Chondrocyte (in vitro differentiated cells): ENCODE data around the gene PTTG1IP. TPM values are rescaled to one million over a fixed set of nuclear protein-coding genes. Genes with fewer than 3 reads are reported as not detected.

Source experiments
- DNase-seq: peaks from one replicate; pipeline ENCODE4 v3.0.0; 2021; ENCODE audit warnings: mixed read lengths, low spot score
- H3K27ac Mint-ChIP-seq: one replicate; pipeline ENCODE4 v1.8.0; 2021; ENCODE audit warnings: mild to moderate bottlenecking, moderate library complexity, mixed read lengths; ENCODE audit not compliant: unreplicated experiment
- H3K27me3 Mint-ChIP-seq: 2 replicates; pipeline ENCODE4 v1.8.0; 2021; ENCODE audit warnings: low read depth, mixed read lengths
- H3K36me3 Mint-ChIP-seq: 2 replicates; pipeline ENCODE4 v1.8.0; 2021; ENCODE audit warnings: low read depth, mixed read lengths
- H3K4me1 Mint-ChIP-seq: 2 replicates; pipeline ENCODE4 v1.8.0; 2021; ENCODE audit warnings: low read depth, mild to moderate bottlenecking, mixed read lengths
- H3K4me3 Mint-ChIP-seq: one replicate; pipeline ENCODE4 v1.8.0; 2021; ENCODE audit warnings: mild to moderate bottlenecking, moderate library complexity, mixed read lengths; ENCODE audit not compliant: unreplicated experiment
- H3K9me3 Mint-ChIP-seq: 2 replicates; pipeline ENCODE4 v1.8.0; 2021; ENCODE audit warnings: low read depth, mixed read lengths
- long read RNA-seq: library from polyadenylated mRNA; stranded (forward); transcript quantifications from one replicate; pipeline ENCODE4 v2.0.0, GENCODE V29; 2021
- total RNA-seq: library from RNA; stranded (reverse); gene quantifications from 3 replicates; pipeline ENCODE4 v1.2.1, GENCODE V29; 2021
- TF ChIP-seq, protein P1 (sequence below): fragments of 200-600 bp; sonication (generic); IDR thresholded peaks from 2 replicates; pipeline ENCODE4 v1.5.0; 2021; ENCODE audit warnings: antibody characterized with exemption, mild to moderate bottlenecking, moderate library complexity

PTTG1IP gene, protein sequence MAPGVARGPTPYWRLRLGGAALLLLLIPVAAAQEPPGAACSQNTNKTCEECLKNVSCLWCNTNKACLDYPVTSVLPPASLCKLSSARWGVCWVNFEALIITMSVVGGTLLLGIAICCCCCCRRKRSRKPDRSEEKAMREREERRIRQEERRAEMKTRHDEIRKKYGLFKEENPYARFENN
- 225 to 333 TPM (median 329 TPM) in 3 replicates for total RNA-seq
- long read RNA-seq, transcript PTTG1IP-201 (6 exons, 2,760 nt) = major isoform, 984 of 1,040 reads
- long read RNA-seq, partial matches to known transcripts = 13 of 1,040 reads
- long read RNA-seq, other reads (novel, unspliced or antisense) = 40 of 1,040 reads

DNA sequence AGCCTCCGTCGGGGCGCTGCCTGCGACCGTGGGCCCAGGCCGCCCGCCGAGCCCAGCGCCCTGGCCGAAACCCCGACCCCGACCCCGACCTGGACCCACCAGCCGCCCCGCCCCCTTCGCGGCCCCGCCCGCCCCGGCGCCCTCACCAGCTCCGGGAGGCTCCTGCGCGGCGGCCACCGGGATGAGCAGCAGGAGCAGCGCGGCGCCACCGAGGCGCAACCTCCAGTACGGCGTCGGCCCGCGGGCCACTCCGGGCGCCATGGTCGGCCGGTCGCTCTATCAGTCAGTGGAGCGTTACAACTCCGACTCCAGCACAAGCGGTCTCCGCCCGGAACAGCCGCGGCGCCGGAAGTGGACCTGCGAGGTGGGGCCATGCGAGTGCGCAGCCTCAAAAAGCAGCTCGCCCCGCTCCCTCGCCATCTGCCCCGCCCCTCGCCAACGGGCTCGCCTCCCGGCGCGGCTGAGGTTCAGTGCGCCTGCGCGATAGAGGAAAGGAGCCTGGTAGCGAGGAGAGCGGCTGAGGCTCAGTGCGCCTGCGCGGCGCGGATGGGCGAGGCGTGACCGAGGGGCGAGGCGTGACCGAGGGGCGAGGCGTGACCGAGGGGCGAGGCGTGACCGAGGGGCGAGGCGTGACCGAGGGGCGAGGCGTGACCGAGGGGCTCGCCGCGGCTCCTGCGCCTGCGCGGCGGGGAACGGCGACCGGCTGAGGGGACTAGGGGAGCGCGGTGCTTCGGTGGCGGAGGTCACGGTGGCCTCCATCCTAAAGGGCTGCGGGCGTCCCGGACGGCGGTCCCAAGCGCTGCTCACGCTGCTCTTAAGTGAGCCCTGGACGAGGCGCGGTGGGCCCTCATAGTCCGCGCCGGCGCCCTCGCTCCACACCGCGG lies at the start of gene PTTG1IP:
Gene PTTG1IP (minus strand): TSS at position 335 of the 884 bp plus-strand sequence. CDS start 74 bp downstream, at position 261.
- Mint-ChIP-seq H3K27me3 (no peaks in the 10 kb centered on the region), H3K4me3 (peak within 1 kb of the TSS; percentile 92), H3K4me1 (peaks cover 52% of the 10 kb centered on the region), H3K36me3 (peaks cover 3% of the 10 kb centered on the region), H3K27ac (peak within 1 kb of the TSS; percentile 96), H3K9me3 (no peaks in the 10 kb centered on the region)
- TF ChIP-seq, protein P1, sequence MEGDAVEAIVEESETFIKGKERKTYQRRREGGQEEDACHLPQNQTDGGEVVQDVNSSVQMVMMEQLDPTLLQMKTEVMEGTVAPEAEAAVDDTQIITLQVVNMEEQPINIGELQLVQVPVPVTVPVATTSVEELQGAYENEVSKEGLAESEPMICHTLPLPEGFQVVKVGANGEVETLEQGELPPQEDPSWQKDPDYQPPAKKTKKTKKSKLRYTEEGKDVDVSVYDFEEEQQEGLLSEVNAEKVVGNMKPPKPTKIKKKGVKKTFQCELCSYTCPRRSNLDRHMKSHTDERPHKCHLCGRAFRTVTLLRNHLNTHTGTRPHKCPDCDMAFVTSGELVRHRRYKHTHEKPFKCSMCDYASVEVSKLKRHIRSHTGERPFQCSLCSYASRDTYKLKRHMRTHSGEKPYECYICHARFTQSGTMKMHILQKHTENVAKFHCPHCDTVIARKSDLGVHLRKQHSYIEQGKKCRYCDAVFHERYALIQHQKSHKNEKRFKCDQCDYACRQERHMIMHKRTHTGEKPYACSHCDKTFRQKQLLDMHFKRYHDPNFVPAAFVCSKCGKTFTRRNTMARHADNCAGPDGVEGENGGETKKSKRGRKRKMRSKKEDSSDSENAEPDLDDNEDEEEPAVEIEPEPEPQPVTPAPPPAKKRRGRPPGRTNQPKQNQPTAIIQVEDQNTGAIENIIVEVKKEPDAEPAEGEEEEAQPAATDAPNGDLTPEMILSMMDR = no peak
- no peak for DNase-seq

DNA sequence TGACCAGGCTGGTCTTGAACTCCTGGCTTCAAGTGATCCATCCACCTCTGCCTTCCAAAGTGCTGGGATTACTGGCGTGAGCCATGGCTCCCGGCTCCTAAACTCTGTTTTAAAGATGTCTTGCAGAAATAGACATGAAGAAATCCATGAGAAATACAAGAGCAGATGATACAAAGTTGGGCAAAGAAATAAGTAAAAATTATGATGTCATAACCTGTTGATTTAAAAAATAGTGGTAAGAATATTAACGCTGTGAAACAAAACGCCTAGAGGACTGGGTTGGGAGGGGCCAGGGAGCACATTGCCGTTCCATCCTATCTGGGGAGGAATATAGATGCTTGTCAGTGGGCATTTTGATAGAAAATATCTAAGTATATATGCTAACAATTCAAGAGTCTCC lies 48.4 kb upstream of the PTTG1IP start:
- peaks cover 9% of the 10 kb centered on the region for H3K4me1 Mint-ChIP-seq

DNA sequence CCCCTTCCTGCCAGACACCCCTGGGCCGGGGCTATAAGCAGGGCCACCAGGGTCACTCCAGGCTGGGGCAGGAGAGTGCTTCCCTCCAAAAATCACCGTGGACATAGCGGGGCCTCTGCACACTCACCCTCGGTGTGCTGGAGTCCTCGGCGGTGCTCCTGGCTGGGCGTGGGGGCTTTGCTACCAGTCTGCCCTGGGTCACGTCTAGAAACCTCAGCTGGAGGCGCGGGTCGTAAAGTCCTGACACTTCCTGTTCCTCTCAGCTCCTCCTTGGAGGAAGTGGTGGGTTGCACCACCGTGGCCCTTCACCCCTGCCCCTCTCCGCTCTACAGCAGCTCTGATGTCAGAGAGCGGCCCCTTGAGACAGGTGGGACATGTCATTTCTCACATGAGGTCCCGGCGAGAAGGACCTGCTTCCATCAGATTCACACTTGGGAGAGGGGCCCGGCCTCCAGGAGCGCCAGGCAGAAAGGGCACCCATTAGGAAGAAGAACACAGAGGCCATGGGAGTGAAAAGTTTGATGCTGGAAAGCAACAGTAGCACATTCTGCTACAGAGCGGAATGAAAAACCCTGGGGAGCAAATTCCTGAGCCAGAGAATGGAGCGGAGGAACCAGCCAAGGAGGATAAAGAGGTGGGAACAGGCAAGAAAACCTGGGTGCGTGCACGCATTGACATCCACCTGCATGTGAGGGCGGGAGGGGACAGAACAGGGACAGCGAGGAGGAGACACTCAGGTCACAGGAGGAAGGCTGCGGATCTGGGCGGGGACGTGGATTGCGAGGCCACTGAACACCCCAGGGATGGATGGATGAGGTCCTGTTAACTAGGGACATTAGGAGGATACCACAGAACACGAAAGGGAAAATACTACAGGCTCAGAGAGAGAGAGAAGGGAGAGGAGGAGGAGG lies 47.5 kb upstream of the PTTG1IP start, which contains the start of gene ITGB2:
Gene ITGB2 (minus strand): TSS at position 206 of the 911 bp plus-strand sequence. CDS start 10,117 bp downstream, outside the sequence.
- TF ChIP-seq, protein P1 = no peak
- Mint-ChIP-seq H3K27ac (no peak within 1 kb of the TSS), H3K4me1 (peaks cover 6% of the 10 kb centered on the region), H3K27me3 (peaks cover 68% of the 10 kb centered on the region), H3K9me3 (no peaks in the 10 kb centered on the region), H3K4me3 (no peak within 1 kb of the TSS), H3K36me3 (peaks cover 4% of the 10 kb centered on the region)
- no peak for DNase-seq

More for the DNA sequence above, 48.4 kb upstream of the PTTG1IP start:
- H3K4me3 Mint-ChIP-seq = no peak overlapping the region
- no peak for DNase-seq
- peaks cover 66% of the 10 kb centered on the region for H3K27me3 Mint-ChIP-seq
- H3K9me3 Mint-ChIP-seq = no peaks in the 10 kb centered on the region
- TF ChIP-seq, protein P1 = no peak
- peaks cover 4% of the 10 kb centered on the region for H3K36me3 Mint-ChIP-seq
- no peak overlapping the region for H3K27ac Mint-ChIP-seq

DNA sequence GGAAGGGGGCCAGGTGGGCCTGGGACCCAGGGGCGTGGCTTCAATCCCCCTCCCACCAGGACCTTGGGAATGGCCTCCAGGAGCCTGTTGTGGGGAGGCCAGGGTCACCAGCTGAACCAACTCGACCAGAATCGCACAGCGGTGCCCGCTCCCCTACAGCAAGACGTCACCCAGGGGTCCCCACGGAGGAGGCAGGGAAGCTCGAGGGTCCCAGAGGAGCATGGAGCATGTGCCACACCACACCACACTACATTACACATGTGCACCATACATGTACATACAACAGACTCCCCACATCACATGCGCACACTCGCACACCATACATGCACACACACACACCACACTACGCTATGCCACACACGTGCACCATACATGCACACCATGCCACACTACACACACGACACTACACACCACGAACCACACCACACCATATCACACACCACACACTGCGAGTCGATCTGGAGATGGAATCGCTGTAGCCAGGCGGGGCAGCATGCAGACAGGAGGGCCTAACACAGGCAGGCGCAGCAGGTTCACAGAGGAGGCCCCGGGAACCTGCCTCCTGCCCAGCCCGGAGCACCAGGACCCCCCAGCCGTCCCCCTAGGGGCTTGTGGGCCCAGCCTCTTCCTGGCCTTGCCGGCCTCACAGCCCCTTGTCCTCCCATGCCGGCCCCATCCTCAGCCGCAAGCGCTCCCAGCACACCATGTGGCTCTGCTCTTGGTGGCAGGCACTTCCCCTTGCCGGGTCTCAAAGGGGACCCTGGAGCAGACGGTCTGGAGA lies 46.6 kb upstream of the PTTG1IP start:
- DNase-seq = no peak
- Mint-ChIP-seq H3K36me3 (peaks cover 4% of the 10 kb centered on the region), H3K4me1 (peaks cover 5% of the 10 kb centered on the region), H3K4me3 (no peak overlapping the region), H3K27ac (no peak overlapping the region), H3K27me3 (peaks cover 76% of the 10 kb centered on the region), H3K9me3 (no peaks in the 10 kb centered on the region)
- TF ChIP-seq, protein P1 = no peak
